ENCODE data around the gene AREL1. TPM values are rescaled to one million over a fixed set of nuclear protein-coding genes. Genes with fewer than 3 reads are reported as not detected.

AREL1 gene
- total RNA-seq, 1 donor from 2014 or later = 54.6 TPM

DNA sequence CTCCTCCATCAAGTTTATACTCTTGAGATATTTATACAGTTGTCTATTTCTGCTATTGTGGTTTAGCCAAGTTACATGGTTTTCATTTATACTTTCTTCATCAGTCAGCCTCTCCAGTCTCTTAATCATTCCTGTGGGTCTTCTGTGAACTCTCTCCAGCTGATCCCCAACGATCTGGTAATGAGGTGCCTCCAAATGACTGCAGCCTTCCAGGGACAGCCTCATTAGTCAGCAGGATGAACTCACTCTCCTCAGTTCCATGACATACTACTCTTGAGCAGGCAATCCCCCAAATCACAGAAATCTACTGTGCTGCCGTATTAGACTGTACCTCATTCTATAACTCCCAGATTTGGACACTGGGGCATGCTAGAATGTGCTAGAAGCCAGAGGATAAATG, 15.3 kb downstream of the AREL1 start:
- peak overlapping the region; percentile 24 for H3K4me2 ChIP-seq (ENCODE audit: low read length)
- peaks cover 89% of the 10 kb centered on the region for H3K79me2 ChIP-seq (ENCODE audit: insufficient read depth, low read length)
- Mint-ChIP-seq H3K27me3 (ENCODE audit: low read depth, unreplicated experiment) (no peaks in the 10 kb centered on the region), H3K4me1 (ENCODE audit: low read depth, unreplicated experiment) (peaks cover 19% of the 10 kb centered on the region), H3K36me3 (ENCODE audit: low read depth, unreplicated experiment) (peaks cover 15% of the 10 kb centered on the region), H3K27ac (ENCODE audit: unreplicated experiment) (no peak overlapping the region), H3K4me3 (ENCODE audit: unreplicated experiment) (no peak overlapping the region), H3K9me3 (ENCODE audit: unreplicated experiment) (peaks cover 7% of the 10 kb centered on the region)
- peaks cover 7% of the 10 kb centered on the region for H3K4me1 ChIP-seq (ENCODE audit: insufficient read depth, low read length)
- DNase-seq (ENCODE audit: low read depth) (peak; percentile 91), FAIRE-seq (no peak)
- H3K4me3 ChIP-seq (ENCODE audit: insufficient read depth, low read depth, low read length) = no peak overlapping the region
- no peaks in the 10 kb centered on the region for H3K27me3 ChIP-seq (ENCODE audit: insufficient read depth, low read length)
- H2AFZ ChIP-seq (ENCODE audit: low read depth, low read length) = no peak overlapping the region
- peaks cover 6% of the 10 kb centered on the region for H3K9me3 ChIP-seq (ENCODE audit: insufficient read depth, low read depth, low read length)
- peak overlapping the region; percentile 8 for H3K27ac ChIP-seq (ENCODE audit: low read depth, low read length)
- no peaks in the 10 kb centered on the region for H3K36me3 ChIP-seq (ENCODE audit: insufficient read depth, low read length)
- H3K9ac ChIP-seq (ENCODE audit: low read length) = no peak overlapping the region
- H4K20me1 ChIP-seq (ENCODE audit: insufficient read depth, low read length) = peaks cover 59% of the 10 kb centered on the region
- TF ChIP-seq EZH2 (IDR thresholded peaks at IDR 0.05; ENCODE audit: insufficient read depth, low read length) = no peak
- TF ChIP-seq, protein P1, sequence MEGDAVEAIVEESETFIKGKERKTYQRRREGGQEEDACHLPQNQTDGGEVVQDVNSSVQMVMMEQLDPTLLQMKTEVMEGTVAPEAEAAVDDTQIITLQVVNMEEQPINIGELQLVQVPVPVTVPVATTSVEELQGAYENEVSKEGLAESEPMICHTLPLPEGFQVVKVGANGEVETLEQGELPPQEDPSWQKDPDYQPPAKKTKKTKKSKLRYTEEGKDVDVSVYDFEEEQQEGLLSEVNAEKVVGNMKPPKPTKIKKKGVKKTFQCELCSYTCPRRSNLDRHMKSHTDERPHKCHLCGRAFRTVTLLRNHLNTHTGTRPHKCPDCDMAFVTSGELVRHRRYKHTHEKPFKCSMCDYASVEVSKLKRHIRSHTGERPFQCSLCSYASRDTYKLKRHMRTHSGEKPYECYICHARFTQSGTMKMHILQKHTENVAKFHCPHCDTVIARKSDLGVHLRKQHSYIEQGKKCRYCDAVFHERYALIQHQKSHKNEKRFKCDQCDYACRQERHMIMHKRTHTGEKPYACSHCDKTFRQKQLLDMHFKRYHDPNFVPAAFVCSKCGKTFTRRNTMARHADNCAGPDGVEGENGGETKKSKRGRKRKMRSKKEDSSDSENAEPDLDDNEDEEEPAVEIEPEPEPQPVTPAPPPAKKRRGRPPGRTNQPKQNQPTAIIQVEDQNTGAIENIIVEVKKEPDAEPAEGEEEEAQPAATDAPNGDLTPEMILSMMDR (IDR thresholded peaks at IDR 0.05; ENCODE audit: insufficient read depth, low read depth, low read length) = no peak

DNA sequence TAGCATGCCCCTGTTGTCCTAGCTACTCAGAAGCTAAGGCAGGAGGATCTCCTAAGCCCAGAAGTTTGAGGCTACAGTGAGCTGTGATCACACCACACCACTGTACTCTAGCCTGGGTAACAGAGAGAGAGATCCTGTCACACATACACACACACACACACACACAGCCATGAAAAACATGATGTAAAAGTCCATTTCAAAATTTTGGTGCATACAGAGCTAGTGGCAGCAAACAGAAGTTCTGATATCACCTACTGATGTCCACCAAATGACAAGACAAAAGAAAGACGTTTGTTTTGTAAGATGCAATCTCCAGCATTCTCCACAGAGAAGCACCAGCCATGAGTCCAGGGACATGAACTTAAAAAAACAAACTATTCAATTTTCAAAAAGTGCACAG, 15.9 kb downstream of the AREL1 start:
- peaks cover 15% of the 10 kb centered on the region for H3K36me3 Mint-ChIP-seq (ENCODE audit: low read depth, unreplicated experiment)
- Histone ChIP-seq H3K4me2 (ENCODE audit: low read length) (peak overlapping the region; percentile 24), H4K20me1 (ENCODE audit: insufficient read depth, low read length) (peaks cover 61% of the 10 kb centered on the region), H3K9me3 (ENCODE audit: insufficient read depth, low read depth, low read length) (peaks cover 2% of the 10 kb centered on the region), H3K79me2 (ENCODE audit: insufficient read depth, low read length) (peaks cover 87% of the 10 kb centered on the region), H3K36me3 (ENCODE audit: insufficient read depth, low read length) (peaks cover under 1% of the 10 kb centered on the region), H3K9ac (ENCODE audit: low read length) (no peak overlapping the region), H3K27ac (ENCODE audit: low read depth, low read length) (peak overlapping the region; percentile 20), H2AFZ (ENCODE audit: low read depth, low read length) (no peak overlapping the region), H3K27me3 (ENCODE audit: insufficient read depth, low read length) (no peaks in the 10 kb centered on the region), H3K4me3 (ENCODE audit: insufficient read depth, low read depth, low read length) (no peak overlapping the region), H3K4me1 (ENCODE audit: insufficient read depth, low read length) (peaks cover 7% of the 10 kb centered on the region)
- no peak for TF ChIP-seq EZH2 (IDR thresholded peaks at IDR 0.05; ENCODE audit: insufficient read depth, low read length)
- TF ChIP-seq, protein P1 (IDR thresholded peaks at IDR 0.05; ENCODE audit: insufficient read depth, low read depth, low read length) = no peak
- H3K4me3 Mint-ChIP-seq (ENCODE audit: unreplicated experiment) = no peak overlapping the region
- peaks cover 7% of the 10 kb centered on the region for H3K9me3 Mint-ChIP-seq (ENCODE audit: unreplicated experiment)
- no peak for FAIRE-seq
- no peak for DNase-seq (ENCODE audit: low read depth)
- H3K27me3 Mint-ChIP-seq (ENCODE audit: low read depth, unreplicated experiment) = no peaks in the 10 kb centered on the region
- peak overlapping the region; percentile 79 for H3K27ac Mint-ChIP-seq (ENCODE audit: unreplicated experiment)
- peaks cover 19% of the 10 kb centered on the region for H3K4me1 Mint-ChIP-seq (ENCODE audit: low read depth, unreplicated experiment)

DNA sequence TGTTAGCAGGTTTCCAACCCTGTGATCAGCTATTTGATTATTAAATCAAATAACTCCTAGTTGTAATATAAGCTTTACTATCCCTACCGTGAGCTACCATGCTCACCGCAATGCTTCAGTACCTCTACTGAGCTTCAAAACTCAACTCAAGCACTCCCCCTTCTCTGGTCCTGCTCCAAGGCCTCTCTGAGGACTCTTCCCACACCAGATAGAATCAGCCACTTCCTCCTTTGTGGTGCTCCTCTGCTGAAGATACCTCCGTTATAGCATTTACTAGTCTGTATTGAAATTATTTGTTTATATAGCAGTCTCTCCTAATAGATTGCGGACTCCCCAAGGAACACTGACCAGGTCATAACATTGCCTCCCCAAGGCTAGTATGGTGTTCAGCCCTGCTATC, 17.5 kb downstream of the AREL1 start:
- Histone ChIP-seq H3K4me2 (ENCODE audit: low read length) (no peak overlapping the region), H4K20me1 (ENCODE audit: insufficient read depth, low read length) (peaks cover 58% of the 10 kb centered on the region), H3K4me1 (ENCODE audit: insufficient read depth, low read length) (peaks cover 7% of the 10 kb centered on the region), H3K9me3 (ENCODE audit: insufficient read depth, low read depth, low read length) (no peaks in the 10 kb centered on the region), H3K4me3 (ENCODE audit: insufficient read depth, low read depth, low read length) (no peak overlapping the region), H3K27me3 (ENCODE audit: insufficient read depth, low read length) (no peaks in the 10 kb centered on the region), H3K27ac (ENCODE audit: low read depth, low read length) (no peak overlapping the region), H3K9ac (ENCODE audit: low read length) (no peak overlapping the region), H2AFZ (ENCODE audit: low read depth, low read length) (no peak overlapping the region), H3K36me3 (ENCODE audit: insufficient read depth, low read length) (peaks cover 7% of the 10 kb centered on the region), H3K79me2 (ENCODE audit: insufficient read depth, low read length) (peaks cover 72% of the 10 kb centered on the region)
- no peaks in the 10 kb centered on the region for H3K27me3 Mint-ChIP-seq (ENCODE audit: low read depth, unreplicated experiment)
- no peak for FAIRE-seq
- no peak overlapping the region for H3K4me3 Mint-ChIP-seq (ENCODE audit: unreplicated experiment)
- H3K36me3 Mint-ChIP-seq (ENCODE audit: low read depth, unreplicated experiment) = peaks cover 10% of the 10 kb centered on the region
- no peak overlapping the region for H3K27ac Mint-ChIP-seq (ENCODE audit: unreplicated experiment)
- TF ChIP-seq, protein P1 (IDR thresholded peaks at IDR 0.05; ENCODE audit: insufficient read depth, low read depth, low read length) = no peak
- no peak for TF ChIP-seq EZH2 (IDR thresholded peaks at IDR 0.05; ENCODE audit: insufficient read depth, low read length)
- DNase-seq (ENCODE audit: low read depth) = no peak
- peaks cover 2% of the 10 kb centered on the region for H3K9me3 Mint-ChIP-seq (ENCODE audit: unreplicated experiment)
- peaks cover 19% of the 10 kb centered on the region for H3K4me1 Mint-ChIP-seq (ENCODE audit: low read depth, unreplicated experiment)

Measured in astrocyte (in vitro differentiated cells and primary cell).